ENCODE data around the gene GPR3.
A peak's percentile ranks its signal among the peaks of the same experiment; 100 is the strongest.

Gene GPR3

DNA sequence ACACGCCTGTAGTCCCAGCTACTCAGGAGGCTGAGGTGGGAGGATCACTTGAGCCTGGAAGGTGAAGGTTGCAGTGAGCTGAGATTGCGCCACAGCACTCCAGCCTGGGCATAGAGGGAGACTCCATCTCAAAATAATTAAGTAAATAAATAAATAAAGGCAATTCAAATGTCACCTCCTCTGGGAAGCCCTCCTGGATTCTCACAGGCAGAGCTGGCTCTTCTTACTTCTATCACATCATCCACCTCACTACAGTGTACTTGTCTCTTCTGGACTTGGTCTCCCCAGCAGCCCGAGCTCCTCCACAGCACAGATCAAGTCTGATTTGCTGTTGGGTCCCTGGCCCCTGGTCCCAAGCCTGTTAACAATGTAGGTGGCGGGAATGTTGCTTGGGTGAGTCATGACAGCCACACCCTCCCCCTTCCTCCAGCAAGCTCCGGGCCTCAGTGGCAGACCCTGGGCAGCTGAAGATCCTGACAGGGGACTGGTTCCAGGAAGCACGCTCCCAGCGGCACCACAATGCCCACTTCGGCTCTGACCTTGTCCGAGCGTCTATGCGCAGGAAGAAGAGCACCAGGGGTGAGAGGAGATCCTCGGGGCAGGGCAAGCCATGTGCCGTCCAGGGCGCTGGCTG, 45.3 kb upstream of the GPR3 start:
- CTCF ChIA-PET = interaction anchor here (0.7 to 1.0 kb wide), 2 partner anchors 10 to 264 kb away, joined by 4 read pairs; no protein-coding TSS in a partner anchor
- POLR2A ChIA-PET (ENCODE audit: low non-redundant PET) = no interaction called here
- DNase-seq (ENCODE audit: low spot score) = no peak
- peak overlapping the region; percentile 98 for H3K27ac ChIP-seq
- TF ChIP-seq, protein P1, sequence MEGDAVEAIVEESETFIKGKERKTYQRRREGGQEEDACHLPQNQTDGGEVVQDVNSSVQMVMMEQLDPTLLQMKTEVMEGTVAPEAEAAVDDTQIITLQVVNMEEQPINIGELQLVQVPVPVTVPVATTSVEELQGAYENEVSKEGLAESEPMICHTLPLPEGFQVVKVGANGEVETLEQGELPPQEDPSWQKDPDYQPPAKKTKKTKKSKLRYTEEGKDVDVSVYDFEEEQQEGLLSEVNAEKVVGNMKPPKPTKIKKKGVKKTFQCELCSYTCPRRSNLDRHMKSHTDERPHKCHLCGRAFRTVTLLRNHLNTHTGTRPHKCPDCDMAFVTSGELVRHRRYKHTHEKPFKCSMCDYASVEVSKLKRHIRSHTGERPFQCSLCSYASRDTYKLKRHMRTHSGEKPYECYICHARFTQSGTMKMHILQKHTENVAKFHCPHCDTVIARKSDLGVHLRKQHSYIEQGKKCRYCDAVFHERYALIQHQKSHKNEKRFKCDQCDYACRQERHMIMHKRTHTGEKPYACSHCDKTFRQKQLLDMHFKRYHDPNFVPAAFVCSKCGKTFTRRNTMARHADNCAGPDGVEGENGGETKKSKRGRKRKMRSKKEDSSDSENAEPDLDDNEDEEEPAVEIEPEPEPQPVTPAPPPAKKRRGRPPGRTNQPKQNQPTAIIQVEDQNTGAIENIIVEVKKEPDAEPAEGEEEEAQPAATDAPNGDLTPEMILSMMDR (conservative IDR thresholded peaks at IDR 0.05; ENCODE audit: low read depth) = no peak

DNA sequence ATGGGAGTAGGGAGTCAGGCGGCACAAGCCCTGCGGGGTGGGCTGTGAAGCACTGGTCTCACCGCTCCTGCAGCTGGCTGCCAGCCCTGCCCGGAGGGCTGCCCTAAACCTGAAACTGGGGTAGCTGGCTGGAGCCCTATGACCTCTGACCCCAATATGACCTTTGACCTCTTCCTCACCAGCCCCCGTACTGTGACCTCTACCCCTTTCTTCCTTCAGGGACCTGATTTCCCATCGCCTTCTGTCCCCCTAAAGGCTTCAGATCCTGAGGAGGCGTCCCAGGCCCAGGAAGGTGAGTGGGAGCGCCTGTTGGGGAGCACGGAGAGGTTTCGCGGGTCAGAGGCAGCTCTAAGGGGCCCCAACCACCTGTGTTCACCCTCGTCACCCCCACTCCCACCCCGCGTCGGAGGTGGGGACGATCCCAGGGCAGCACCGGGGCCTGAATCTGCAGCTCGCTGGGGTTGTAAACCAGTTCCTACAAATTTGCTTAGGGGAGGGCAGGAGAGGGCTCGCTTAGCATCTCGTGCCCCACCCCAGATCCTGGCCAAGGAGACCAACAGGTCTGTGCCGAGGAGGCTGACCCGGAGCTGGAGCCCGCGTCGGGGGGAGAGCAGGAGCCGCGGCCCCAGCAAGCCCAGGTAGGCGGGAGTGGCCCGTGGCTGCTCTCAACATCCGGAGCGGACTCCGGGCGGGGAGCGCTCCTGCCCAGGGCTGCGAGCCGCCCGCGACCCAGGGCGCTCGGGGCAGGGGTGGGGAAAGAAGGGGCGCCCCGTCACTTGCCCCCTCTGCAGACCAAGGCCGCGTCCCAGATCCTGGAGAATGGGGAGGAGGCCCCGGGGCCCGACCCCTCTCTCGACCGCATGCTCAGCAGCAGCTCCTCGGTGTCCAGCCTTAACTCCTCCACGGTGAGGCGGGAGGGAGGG, 43.3 kb upstream of the GPR3 start:
- ChIA-PET POLR2A (ENCODE audit: low non-redundant PET) (interaction anchor here (0.7 kb wide), 1 partner anchor 11 kb away, joined by 4 read pairs; no protein-coding TSS in a partner anchor), CTCF (interaction anchor here (0.6 to 1.0 kb wide), 5 partner anchors 8 to 23 kb away, joined by 3 to 7 read pairs (median 3); partner anchors contain the start of gene MAP3K6)
- TF ChIP-seq, protein P1 (conservative IDR thresholded peaks at IDR 0.05; ENCODE audit: low read depth) = no peak
- DNase-seq (ENCODE audit: low spot score) = peak; percentile 42
- peak overlapping the region; percentile 98 for H3K27ac ChIP-seq

DNA sequence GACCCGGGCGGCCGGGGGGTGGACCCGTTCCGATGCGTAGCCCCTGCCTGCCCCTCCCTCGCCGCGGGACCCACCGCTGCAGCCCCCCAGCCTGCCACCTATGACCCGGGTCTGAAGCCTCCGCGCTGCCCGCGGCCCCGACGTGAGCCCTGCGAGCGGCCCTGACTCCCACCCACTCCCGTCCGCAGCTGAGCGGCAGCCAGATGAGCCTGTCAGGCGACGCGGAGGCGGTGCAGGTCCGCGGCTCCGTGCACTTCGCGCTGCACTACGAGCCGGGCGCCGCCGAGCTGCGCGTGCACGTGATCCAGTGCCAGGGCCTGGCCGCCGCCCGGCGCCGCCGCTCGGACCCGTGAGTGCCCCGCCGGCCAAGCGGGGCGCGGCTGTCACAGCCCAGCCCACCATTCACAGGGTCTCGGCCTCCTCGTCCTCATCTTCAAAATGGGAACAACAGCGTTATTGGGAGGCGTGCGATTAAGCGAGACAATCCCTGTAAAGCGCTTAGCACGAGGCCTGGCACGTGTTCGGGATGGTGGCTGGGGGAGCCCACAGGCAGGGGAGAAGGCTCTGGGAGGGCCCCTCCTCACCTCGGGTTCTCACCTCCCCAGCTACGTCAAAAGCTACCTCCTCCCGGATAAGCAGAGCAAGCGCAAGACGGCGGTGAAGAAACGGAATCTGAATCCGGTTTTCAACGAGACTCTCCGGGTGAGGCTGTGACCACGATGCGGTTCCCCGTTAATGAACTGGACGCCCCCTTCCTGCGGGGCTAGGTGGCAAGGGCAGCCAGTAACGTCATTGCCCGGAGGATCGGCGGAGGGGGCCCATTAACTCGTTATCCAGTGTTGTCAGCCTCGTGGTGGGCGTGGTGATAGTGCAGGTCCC, 42.4 kb upstream of the GPR3 start:
- ChIA-PET CTCF (interaction anchor here (0.6 to 1.0 kb wide), 5 partner anchors 16 to 251 kb away, joined by 3 to 4 read pairs (median 3); partner anchors contain the start of gene MAP3K6), POLR2A (ENCODE audit: low non-redundant PET) (interaction anchor here (0.7 kb wide), 2 partner anchors 8 to 10 kb away, joined by 3 to 4 read pairs; no protein-coding TSS in a partner anchor)
- TF ChIP-seq, protein P1 (conservative IDR thresholded peaks at IDR 0.05; ENCODE audit: low read depth) = no peak
- DNase-seq (ENCODE audit: low spot score) = no peak
- H3K27ac ChIP-seq = peak overlapping the region; percentile 98

DNA sequence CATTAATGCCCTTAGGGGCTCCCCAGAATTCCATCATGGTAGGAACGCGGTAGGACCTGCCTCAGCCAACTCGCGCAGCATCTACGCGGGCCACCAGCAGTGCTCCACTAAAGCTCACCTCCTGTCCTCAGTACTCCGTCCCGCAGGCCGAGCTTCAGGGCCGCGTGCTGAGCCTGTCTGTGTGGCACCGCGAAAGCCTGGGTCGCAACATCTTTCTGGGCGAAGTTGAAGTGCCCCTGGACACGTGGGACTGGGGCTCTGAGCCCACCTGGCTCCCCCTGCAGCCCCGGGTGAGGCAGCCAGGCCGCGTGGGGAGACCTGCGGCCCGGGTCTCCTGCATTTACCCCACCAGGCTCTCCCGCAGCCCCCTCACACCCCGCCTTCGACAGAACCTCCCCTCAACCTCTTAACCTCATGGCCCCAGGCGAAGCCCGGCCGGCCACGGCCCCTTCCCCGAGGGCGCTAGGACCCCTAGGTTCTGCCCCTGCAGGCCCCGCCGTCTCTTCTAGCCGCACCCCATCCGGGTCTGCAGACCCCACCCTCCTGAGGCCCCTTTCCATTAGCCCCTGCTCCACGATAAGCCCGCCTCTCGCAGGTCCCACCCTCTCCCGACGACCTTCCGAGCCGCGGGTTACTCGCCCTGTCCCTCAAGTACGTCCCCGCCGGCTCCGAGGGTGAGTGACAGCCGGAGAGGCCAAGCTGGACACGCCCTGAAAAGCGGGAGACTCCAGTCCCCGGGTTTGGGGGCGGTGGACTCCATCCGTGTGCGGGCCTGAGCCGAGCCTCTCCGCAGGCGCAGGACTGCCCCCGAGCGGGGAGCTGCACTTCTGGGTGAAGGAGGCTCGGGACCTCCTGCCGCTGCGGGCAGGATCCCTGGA, 41.5 kb upstream of the GPR3 start:
- no peak for DNase-seq (ENCODE audit: low spot score)
- TF ChIP-seq, protein P1 (conservative IDR thresholded peaks at IDR 0.05; ENCODE audit: low read depth) = no peak
- ChIA-PET POLR2A (ENCODE audit: low non-redundant PET) (interaction anchor here (0.7 kb wide), 1 partner anchor 9 kb away, joined by 3 read pairs; no protein-coding TSS in a partner anchor), CTCF (interaction anchor here (0.6 kb wide), 1 partner anchor 252 kb away, joined by 3 read pairs; no protein-coding TSS in a partner anchor)
- peak overlapping the region; percentile 98 for H3K27ac ChIP-seq

DNA sequence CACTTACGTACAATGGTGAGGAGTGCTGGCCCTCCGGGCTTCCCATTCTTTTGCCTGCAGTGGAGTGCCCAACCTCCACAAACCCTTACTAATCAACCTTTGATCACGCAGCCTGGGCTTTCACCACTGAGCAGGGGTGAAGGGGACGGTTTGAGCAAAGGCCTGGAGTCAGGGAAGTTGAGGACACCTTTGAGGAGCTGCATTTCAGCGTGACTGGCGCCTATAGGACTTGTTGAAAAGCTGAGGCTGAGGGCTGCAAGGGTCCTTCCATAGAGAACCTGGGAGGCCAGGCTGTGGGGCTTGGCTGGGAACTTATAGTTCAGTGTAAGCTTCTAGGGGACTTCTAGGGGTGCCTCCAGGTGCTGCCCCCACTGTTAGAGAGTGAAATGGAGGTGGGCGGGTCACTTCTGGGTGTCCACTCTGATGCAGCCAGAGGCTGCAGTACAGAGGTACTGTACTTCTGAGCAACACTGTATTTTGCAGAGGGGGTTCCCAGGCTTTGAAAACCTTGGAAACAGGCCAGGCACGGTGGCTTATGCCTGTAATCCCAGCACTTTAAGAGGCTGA, 40.8 kb upstream of the GPR3 start:
- peak overlapping the region; percentile 98 for H3K27ac ChIP-seq
- TF ChIP-seq, protein P1 (conservative IDR thresholded peaks at IDR 0.05; ENCODE audit: low read depth) = no peak
- POLR2A ChIA-PET (ENCODE audit: low non-redundant PET) = no interaction called here
- CTCF ChIA-PET = interaction anchor here (0.6 to 0.7 kb wide), 3 partner anchors 9 to 387 kb away, joined by 3 to 4 read pairs (median 4); no protein-coding TSS in a partner anchor
- DNase-seq (ENCODE audit: low spot score) = no peak

Measured in RWPE1 (cell line).